ENCODE data around the gene SMAGP. TPM values are rescaled to one million over a fixed set of nuclear protein-coding genes. Genes with fewer than 3 reads are reported as not detected.
"Not testable (repeated sequence)": the region's sequence is repeated elsewhere in the genome, so short reads cannot be mapped to it uniquely, and the experiment has no call there.

Gene SMAGP
- total RNA-seq, 1 donor from 2014 or later: 11.9 TPM

- DNase-seq: no peak
Observed at GRCh38 chr12:51264297-51264696, 5.9 kb downstream of the SMAGP start.

GRCh38 chr12:51263341-51263740 is 6.9 kb downstream of the SMAGP start:
- DNase-seq: no peak

GRCh38 chr12:51262758-51263177 is 7.4 kb downstream of the SMAGP start:
- DNase-seq: no peak

GRCh38 chr12:51259600-51259999 is 10.6 kb downstream of the SMAGP start:
- DNase-seq: not testable (repeated sequence)

GRCh38 chr12:51254536-51254935 is 15.7 kb downstream of the SMAGP start:
- DNase-seq: no peak

GRCh38 chr12:51253276-51253675 is 16.9 kb downstream of the SMAGP start:
- no peak for DNase-seq

GRCh38 chr12:51247523-51248206 is 22.6 kb downstream of the SMAGP start:
- DNase-seq: no peak

- peak; percentile 15 for DNase-seq
Observed at GRCh38 chr12:51246254-51246853, 23.9 kb downstream of the SMAGP start.

GRCh38 chr12:51245476-51246253 is 24.6 kb downstream of the SMAGP start:
- no peak for DNase-seq

- no peak for DNase-seq
Observed at GRCh38 chr12:51244269-51244668, 25.9 kb downstream of the SMAGP start.

- DNase-seq: no peak
Observed at GRCh38 chr12:51242876-51243275, 27.3 kb downstream of the SMAGP start.

GRCh38 chr12:51242120-51242519 is 28.1 kb downstream of the SMAGP start:
- DNase-seq: no peak

- DNase-seq: no peak
Observed at GRCh38 chr12:51240971-51241370, 29.2 kb downstream of the SMAGP start.

GRCh38 chr12:51238510-51239334 is 31.5 kb downstream of the SMAGP start, which contains the start of gene DAZAP2:
DAZAP2 (plus strand) TSS chr12:51238826; CDS start chr12:51238908, 82 bp downstream.
- peak; percentile 92 for DNase-seq

- no peak for DNase-seq
Observed at GRCh38 chr12:51238037-51238509, 32.1 kb downstream of the SMAGP start.

- DNase-seq: no peak
Observed at GRCh38 chr12:51234530-51234929, 35.7 kb downstream of the SMAGP start.

GRCh38 chr12:51232642-51233041 is 37.6 kb downstream of the SMAGP start:
- no peak for DNase-seq

- no peak for DNase-seq
Observed at GRCh38 chr12:51229116-51229809, 41.0 kb downstream of the SMAGP start.

- DNase-seq: no peak
Observed at GRCh38 chr12:51227962-51228361, 42.3 kb downstream of the SMAGP start.

GRCh38 chr12:51227112-51227511 is 43.1 kb downstream of the SMAGP start:
- not testable (repeated sequence) for DNase-seq

GRCh38 chr12:51225771-51226170 is 44.4 kb downstream of the SMAGP start:
- DNase-seq: no peak

- DNase-seq: no peak
Observed at GRCh38 chr12:51225234-51225633, 45.0 kb downstream of the SMAGP start.
